ENCODE measurements around the gene ACOX2. TPM values are rescaled to one million over a fixed set of nuclear protein-coding genes. Genes with fewer than 3 reads are reported as not detected.

The ACOX2 gene
- total RNA-seq: 7.7 and 10.2 TPM in 2 replicates

DNA sequence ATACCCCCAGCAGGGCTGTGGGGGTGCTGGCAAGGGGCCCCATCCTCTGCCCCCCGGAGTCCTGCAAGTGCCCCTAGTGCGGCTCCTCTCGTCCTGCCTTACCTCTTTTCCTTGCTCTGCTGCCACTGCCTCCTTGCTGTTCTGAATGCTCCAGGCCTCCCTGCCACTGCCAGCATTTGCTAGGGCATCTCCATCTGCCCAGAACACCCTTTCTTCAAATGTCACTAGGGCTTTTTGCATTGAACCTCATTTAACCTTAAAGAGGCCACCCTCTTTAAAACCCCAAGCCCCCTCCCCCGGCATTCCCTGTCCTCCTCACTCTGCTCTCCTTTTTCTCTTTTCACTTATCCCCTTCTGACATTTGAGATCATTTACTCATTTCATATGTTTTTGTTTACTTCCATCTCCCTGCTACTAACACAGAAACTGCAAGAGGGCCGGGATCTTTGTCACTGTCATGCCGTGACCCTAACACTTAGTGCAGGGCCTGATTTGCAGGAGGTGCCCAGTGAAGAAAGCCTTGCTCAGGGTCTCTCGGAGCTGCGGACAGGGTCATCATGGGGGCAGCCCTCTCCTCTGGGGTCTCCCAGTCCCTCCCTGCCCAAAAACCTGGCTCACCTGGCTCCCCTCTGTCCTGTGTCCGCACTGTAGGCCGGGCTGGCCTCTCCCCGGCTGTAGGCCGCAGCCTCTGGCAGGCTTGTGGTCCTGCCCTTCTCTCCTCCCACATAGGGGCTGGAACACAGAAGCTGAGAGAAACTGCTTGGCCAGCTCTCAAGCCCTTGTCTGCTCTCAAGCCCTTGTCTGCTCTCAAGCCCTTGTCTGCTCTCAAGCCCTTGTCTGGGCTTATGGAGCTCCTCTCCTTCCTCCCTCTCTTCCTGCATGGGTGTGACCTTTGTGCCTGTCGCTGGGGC, at the start of gene ACOX2:
ACOX2 (minus strand) TSS at position 690 of the 911 bp plus-strand sequence. CDS start 2,084 bp downstream, outside the sequence.

DNA sequence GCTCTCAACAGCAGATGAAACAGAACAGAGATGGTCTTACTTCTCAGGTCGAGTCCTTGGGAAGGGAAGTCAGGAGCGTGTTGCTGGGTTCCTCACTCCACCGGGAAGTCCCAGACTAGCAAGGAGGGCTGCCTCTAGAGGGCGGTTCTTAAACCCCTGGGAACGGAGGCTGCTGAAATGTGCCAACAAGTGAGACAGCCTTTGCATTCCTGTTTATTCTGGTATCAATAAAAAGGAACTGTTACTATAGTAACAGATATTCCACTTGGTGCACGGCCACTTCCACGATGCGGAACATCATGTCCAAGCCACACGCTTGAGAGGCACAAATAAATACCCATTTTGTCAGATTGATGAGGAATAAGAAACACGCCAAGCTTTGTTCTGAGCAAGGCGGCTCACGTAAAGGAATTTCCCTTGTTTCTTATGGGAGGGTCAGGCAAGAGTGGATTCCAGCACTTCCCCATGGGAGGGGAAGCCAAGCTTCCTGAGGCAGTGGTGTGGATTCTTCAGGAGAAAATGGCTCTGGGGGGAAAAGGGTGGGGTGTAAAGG, 40.4 kb upstream of the ACOX2 start, which contains the start of gene FAM107A:
FAM107A (minus strand) TSS at position 123 of the 553 bp plus-strand sequence. CDS start 7,531 bp downstream, outside the sequence.

GRCh38 chr3:58491506-58492402, 45.2 kb downstream of the ACOX2 start, which contains the start of gene KCTD6:
Gene KCTD6 (plus strand): TSS chr3:58492096. CDS start chr3:58498756, 6,660 bp downstream.

Other genes starting within 250 kb of the ACOX2 start
- gene RPP14, start 230.9 kb downstream of the ACOX2 start, total RNA-seq: 11.6 and 18.0 TPM in 2 replicates
- 10.6 and 11.0 TPM in 2 replicates for gene HTD2, start 230.7 kb downstream of the ACOX2 start, total RNA-seq
- 45.3 and 69.1 TPM in 2 replicates for gene PXK, start 204.3 kb downstream of the ACOX2 start, total RNA-seq
- 93.6 and 122 TPM in 2 replicates for gene PDHB, start 103.4 kb downstream of the ACOX2 start, total RNA-seq
- gene KCTD6, start 45.1 kb downstream of the ACOX2 start, total RNA-seq: 9.2 and 9.4 TPM in 2 replicates
- gene FAM107A, start 40.2 kb upstream of the ACOX2 start, total RNA-seq: under 0.01 TPM in 1 of 2 replicates, not detected in the other
- gene FAM3D, start 129.6 kb upstream of the ACOX2 start, total RNA-seq: not detected in 2 replicates

All from uterine smooth muscle cell (primary cell).